DOHH2 (cell line): ENCODE data around the gene UQCC5.

Source experiments
- H3F3A ChIP-seq: fragments of 200-600 bp; sonication (generic), shearing (Covaris generic); 2 replicates; pipeline ENCODE4 v1.6.0; 2016; ENCODE audit warnings: antibody characterized with exemption, mild to moderate bottlenecking; ENCODE audit not compliant: control insufficient read depth, insufficient read depth
- H3K27ac ChIP-seq: fragments of 200-600 bp; sonication (generic); 2 replicates; pipeline ENCODE4 v1.5.1; 2014; ENCODE audit warnings: low read depth, mild to moderate bottlenecking, low read length, moderate library complexity
- H3K27me3 ChIP-seq: fragments of 200-600 bp; sonication (generic); 2 replicates; pipeline ENCODE4 v1.6.1; 2014; ENCODE audit warnings: mild to moderate bottlenecking, low read length, mixed read lengths; ENCODE audit not compliant: control insufficient read depth
- H3K36me3 ChIP-seq: fragments of 200-600 bp; sonication (generic); 2 replicates; pipeline ENCODE4 v1.6.1; 2014; ENCODE audit warnings: mild to moderate bottlenecking, low read length, moderate library complexity, mixed read lengths; ENCODE audit not compliant: control insufficient read depth
- H3K4me1 ChIP-seq: fragments of 200-600 bp; sonication (generic); 2 replicates; pipeline ENCODE4 v1.6.1; 2014; ENCODE audit warnings: mild to moderate bottlenecking, low read length, mixed read lengths; ENCODE audit not compliant: control insufficient read depth
- H3K4me2 ChIP-seq: fragments of 200-600 bp; sonication (generic); 2 replicates; pipeline ENCODE4 v1.6.0; 2014; ENCODE audit warnings: mild to moderate bottlenecking, low read length, moderate library complexity
- H3K4me3 ChIP-seq: fragments of 200-600 bp; sonication (generic); 2 replicates; pipeline ENCODE4 v1.5.1; 2014; ENCODE audit warnings: mild to moderate bottlenecking, low read length, mixed read lengths
- H3K79me2 ChIP-seq: fragments of 200-600 bp; sonication (generic); 2 replicates; pipeline ENCODE4 v1.6.1; 2014; ENCODE audit warnings: mild to moderate bottlenecking, low read length, mixed read lengths; ENCODE audit not compliant: control insufficient read depth
- H3K9me2 ChIP-seq: fragments of 200-600 bp; sonication (generic); replicated peaks from 2 replicates; pipeline ENCODE4 v1.6.1; 2014; ENCODE audit warnings: mild to moderate bottlenecking, low read length, mixed read lengths; ENCODE audit not compliant: control insufficient read depth
- H3K9me3 ChIP-seq: fragments of 200-600 bp; sonication (generic); 2 replicates; pipeline ENCODE4 v1.6.1; 2014; ENCODE audit warnings: antibody characterized with exemption, low read length, mixed read lengths; ENCODE audit not compliant: control insufficient read depth, insufficient read depth
- H4K20me1 ChIP-seq: fragments of 200-600 bp; sonication (generic); 2 replicates; pipeline ENCODE4 v1.6.0; 2014; ENCODE audit warnings: low read depth, mild to moderate bottlenecking, antibody characterized with exemption, low read length, moderate library complexity; ENCODE audit not compliant: control insufficient read depth, insufficient read depth
- CTCF ChIP-seq: fragments of 200-600 bp; sonication (generic); IDR thresholded peaks from one replicate; pipeline ENCODE4 v1.5.1; 2014; ENCODE audit warnings: antibody characterized with exemption, mild to moderate bottlenecking, low read depth, low read length; ENCODE audit not compliant: poor library complexity, severe bottlenecking
- EZH2phosphoT487 ChIP-seq: fragments of 200-600 bp; sonication (generic); IDR thresholded peaks from 2 replicates; pipeline ENCODE4 v1.6.1; 2017; ENCODE audit warnings: borderline replicate concordance, mild to moderate bottlenecking, antibody characterized with exemption, low read length, moderate library complexity, mixed read lengths

Gene UQCC5

DNA sequence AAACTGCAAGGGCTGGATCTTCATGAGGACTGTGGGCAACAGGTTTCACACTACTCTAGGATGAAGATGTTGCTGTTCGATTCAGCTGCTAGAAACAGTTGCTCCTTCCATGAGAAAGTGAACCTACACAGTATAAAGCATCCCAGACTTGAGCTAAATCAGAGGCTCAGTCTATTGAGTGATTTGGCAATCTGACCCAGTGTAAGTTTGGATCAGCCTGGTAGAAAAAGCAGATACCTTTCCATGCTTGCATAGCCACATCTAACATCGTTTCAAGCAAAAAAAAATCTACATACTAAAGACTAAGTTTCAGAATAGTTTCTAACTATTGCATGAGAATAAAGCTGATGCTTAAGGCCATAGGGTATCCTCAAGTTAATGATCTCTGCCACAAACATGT is 4.6 kb downstream of the UQCC5 start:
- H3K4me2 ChIP-seq = no peak overlapping the region
- no peak overlapping the region for H3K27ac ChIP-seq
- TF ChIP-seq EZH2phosphoT487 = no peak
- TF ChIP-seq CTCF = no peak
- peaks cover 6% of the 10 kb centered on the region for H3F3A ChIP-seq
- H4K20me1 ChIP-seq = peaks cover 16% of the 10 kb centered on the region
- no peaks in the 10 kb centered on the region for H3K27me3 ChIP-seq
- no peaks in the 10 kb centered on the region for H3K9me3 ChIP-seq
- peaks cover 58% of the 10 kb centered on the region for H3K36me3 ChIP-seq
- H3K4me1 ChIP-seq = peaks cover 26% of the 10 kb centered on the region
- H3K4me3 ChIP-seq = no peak overlapping the region
- peaks cover 63% of the 10 kb centered on the region for H3K79me2 ChIP-seq
- H3K9me2 ChIP-seq = no peaks in the 10 kb centered on the region

DNA sequence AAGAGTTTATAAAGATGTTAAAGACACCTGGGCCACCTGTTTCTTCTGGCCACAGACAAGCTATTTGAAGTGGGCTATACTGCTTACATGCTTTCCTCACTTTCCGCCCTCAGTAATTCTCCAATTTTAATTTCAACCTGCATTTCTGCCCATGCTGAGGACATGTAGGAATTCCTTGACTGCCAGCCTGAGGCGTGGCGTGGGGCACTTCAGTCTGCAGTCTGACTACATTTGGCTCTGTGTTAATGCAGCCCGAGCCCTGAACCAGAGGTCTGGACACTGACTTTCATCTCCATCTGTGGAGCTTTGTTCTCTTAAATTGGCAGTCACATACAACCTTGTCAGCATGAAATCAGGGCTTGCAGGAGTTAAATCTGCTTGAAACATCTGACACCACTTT is 8.5 kb downstream of the UQCC5 start:
- Histone ChIP-seq H3K36me3 (peaks cover 64% of the 10 kb centered on the region), H3K27ac (no peak overlapping the region), H3F3A (peaks cover 21% of the 10 kb centered on the region)

DNA sequence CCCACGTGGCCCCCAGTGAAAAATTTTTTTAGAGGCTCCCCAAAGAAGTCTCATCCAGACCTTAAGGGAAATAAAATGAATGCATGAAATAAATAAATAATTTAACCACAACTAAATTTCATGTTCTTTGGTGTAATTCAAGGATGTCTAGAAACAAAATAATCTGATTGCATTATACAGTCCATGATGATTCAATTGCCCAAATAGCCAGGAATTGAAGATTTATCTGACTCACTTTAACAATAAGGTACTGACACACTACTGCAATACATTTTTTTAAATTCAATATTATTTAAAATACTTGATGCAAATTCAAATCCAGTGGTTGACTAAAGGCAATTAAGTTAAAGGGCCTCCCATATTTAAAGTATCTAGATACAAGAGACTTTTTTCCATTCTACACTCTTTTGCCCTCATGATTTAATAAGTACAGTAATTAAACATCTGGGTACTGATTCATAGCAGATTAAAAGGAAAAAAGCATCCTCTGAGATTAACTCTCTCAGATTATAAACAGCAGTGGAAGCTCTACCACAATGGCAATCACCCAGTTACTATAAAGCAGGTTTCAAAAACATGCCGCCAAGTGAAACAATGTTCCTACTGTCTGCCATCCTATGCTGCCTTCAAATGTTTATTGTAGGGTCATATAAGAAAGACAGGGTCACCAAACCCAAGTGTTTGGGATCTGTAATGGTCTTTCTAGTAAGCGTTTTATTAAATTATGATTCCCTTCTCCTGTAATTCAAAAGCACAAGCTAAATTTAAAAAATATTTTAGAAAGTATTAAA is 9.9 kb downstream of the UQCC5 start:
- H3K4me1 ChIP-seq = no peaks in the 10 kb centered on the region
- H3K27me3 ChIP-seq = no peaks in the 10 kb centered on the region
- H3K27ac ChIP-seq = no peak overlapping the region
- H3K9me2 ChIP-seq = no peaks in the 10 kb centered on the region
- no peak for TF ChIP-seq CTCF
- TF ChIP-seq EZH2phosphoT487 = no peak
- peaks cover 15% of the 10 kb centered on the region for H3K79me2 ChIP-seq
- peaks cover 62% of the 10 kb centered on the region for H3K36me3 ChIP-seq
- H3K4me2 ChIP-seq = no peak overlapping the region
- no peaks in the 10 kb centered on the region for H4K20me1 ChIP-seq
- no peaks in the 10 kb centered on the region for H3K9me3 ChIP-seq
- no peak overlapping the region for H3K4me3 ChIP-seq
- H3F3A ChIP-seq = peaks cover 15% of the 10 kb centered on the region; the same call in 1 of the 2 replicates

More for the DNA sequence above, 8.5 kb downstream of the UQCC5 start:
- H3K9me2 ChIP-seq = no peaks in the 10 kb centered on the region
- H3K79me2 ChIP-seq = peaks cover 29% of the 10 kb centered on the region
- no peak overlapping the region for H3K4me2 ChIP-seq
- 0 out of 2 replicates have a peak, but pooled peaks cover under 1% of the 10 kb centered on the region for H3K4me1 ChIP-seq
- no peak for TF ChIP-seq CTCF
- H4K20me1 ChIP-seq = no peaks in the 10 kb centered on the region
- no peaks in the 10 kb centered on the region for H3K9me3 ChIP-seq
- no peaks in the 10 kb centered on the region for H3K27me3 ChIP-seq
- H3K4me3 ChIP-seq = no peak overlapping the region
